Natural killer cell (primary cell): ENCODE results near the gene VMAC. TPM values are rescaled to one million over a fixed set of nuclear protein-coding genes. Genes with fewer than 3 reads are reported as not detected.

Source experiments
- ATAC-seq, 3 donors: fragments of 150-1000 bp in 2 of 3; fragments of 200-7000 bp in 1 of 3; cut with Tn5 transposase; 1 replicate in 1 of 3; 2 replicates in 2 of 3; pipeline ENCODE4 v1.10.0; 2021; ENCODE audit warnings: mild to moderate bottlenecking in 2 of 3, moderate library complexity in 2 of 3
- DNase-seq, 2 donors: peaks; one replicate each; pipeline versions ENCODE4 v3.0.0 to v3.0.0-alpha.2; 2013 to 2021; ENCODE audit warnings: mixed read lengths in 1 of 2
- H3K27ac ChIP-seq: one replicate; pipeline ENCODE4 v1.5.1; 2013; ENCODE audit warnings: mild to moderate bottlenecking, low read length
- H3K27me3 ChIP-seq: one replicate; pipeline ENCODE4 v1.6.1; 2013; ENCODE audit warnings: low read length; ENCODE audit not compliant: control insufficient read depth, insufficient read depth
- H3K36me3 ChIP-seq: one replicate; pipeline ENCODE4 v1.6.1; 2013; ENCODE audit warnings: low read length; ENCODE audit not compliant: control insufficient read depth, insufficient read depth
- H3K4me1 ChIP-seq: one replicate; pipeline ENCODE4 v1.6.1; 2013; ENCODE audit warnings: low read length; ENCODE audit not compliant: control insufficient read depth, insufficient read depth
- H3K4me3 ChIP-seq: one replicate; pipeline ENCODE4 v1.5.1; 2013; ENCODE audit warnings: low read length
- H3K9me3 ChIP-seq: one replicate; pipeline ENCODE4 v1.6.1; 2013; ENCODE audit warnings: low read length; ENCODE audit not compliant: control insufficient read depth, insufficient read depth
- H3K27ac Mint-ChIP-seq, 2 donors: one replicate each; pipeline ENCODE4 v1.8.0; 2022; ENCODE audit warnings: mild to moderate bottlenecking in 2 of 2, mixed read lengths in 2 of 2, moderate library complexity in 1 of 2
- H3K27me3 Mint-ChIP-seq, 2 donors: one replicate each; pipeline ENCODE4 v1.8.0; 2022; ENCODE audit warnings: low read depth in 2 of 2, mixed read lengths in 2 of 2
- H3K36me3 Mint-ChIP-seq: one replicate; pipeline ENCODE4 v1.8.0; 2022; ENCODE audit warnings: mixed read lengths
- H3K4me1 Mint-ChIP-seq, 2 donors: one replicate each; pipeline ENCODE4 v1.8.0; 2022; ENCODE audit warnings: mixed read lengths in 2 of 2
- H3K4me3 Mint-ChIP-seq: one replicate; pipeline ENCODE4 v1.8.0; 2022; ENCODE audit warnings: mild to moderate bottlenecking, moderate library complexity, mixed read lengths
- H3K9me3 Mint-ChIP-seq, 2 donors: one replicate each; pipeline ENCODE4 v1.8.0; 2022; ENCODE audit warnings: mixed read lengths in 2 of 2
- CTCF ChIP-seq: fragments of 200-600 bp; IDR thresholded peaks from one replicate; pipeline ENCODE4 v1.8.0; 2022; ENCODE audit warnings: antibody characterized with exemption
- WGBS: methylation state at CpG from one replicate; pipeline ENCODE4 v1.1.7; 2013; ENCODE audit warnings: missing lambda C conversion rate; ENCODE audit not compliant: insufficient coverage; 5-methylcytosine and 5-hydroxymethylcytosine counted together
- intact Hi-C: fragments of 100-400 bp; cut with micrococcal nuclease; formaldehyde crosslinking; loops from one replicate; pipeline ENCODE4 v1.14.2; 2022
- total RNA-seq, 4 donors: library from RNA; stranded (reverse); fragments of 120-200 nt in 1 of 4; gene quantifications; one replicate each; pipeline versions ENCODE4 v1.2.3 to v1.2.4, GENCODE V29; 2013 to 2022

Gene VMAC
- total RNA-seq, 3 donors from 2014 or later (not counting 1 experiment from before 2014, with no cell fraction given) = 21.1 to 26.3 (median 24.2) TPM

- Histone ChIP-seq H3K4me1 (peaks cover 21% of the 10 kb centered on the region), H3K27me3 (no peaks in the 10 kb centered on the region), H3K9me3 (no peaks in the 10 kb centered on the region), H3K4me3 (no peak overlapping the region), H3K27ac (no peak overlapping the region), H3K36me3 (peaks cover 21% of the 10 kb centered on the region)
- DNase-seq (no peak), ATAC-seq (no peak)
- no peak for TF ChIP-seq CTCF
- peaks cover 17 to 35% of the 10 kb centered on the region in 2 donors for H3K4me1 Mint-ChIP-seq
- 94% methylated on average over 13 of the region's 13 CpGs for WGBS
- H3K36me3 Mint-ChIP-seq = no peaks in the 10 kb centered on the region
- intact Hi-C loops = loop anchor here (5.0 kb wide), 2 partner anchors 77 to 1178 kb away; partner anchors contain the start of genes DPP9 and RANBP3
- H3K27ac Mint-ChIP-seq = no peak overlapping the region
- H3K27me3 Mint-ChIP-seq = no peaks in the 10 kb centered on the region
- H3K4me3 Mint-ChIP-seq = no peak overlapping the region
- H3K9me3 Mint-ChIP-seq = no peaks in the 10 kb centered on the region
Measured at GRCh38 chr19:5899728-5900526, 4.7 kb upstream of the VMAC start.

GRCh38 chr19:5900976-5901375 lies 3.7 kb upstream of the VMAC start:
- H3K9me3 Mint-ChIP-seq = no peaks in the 10 kb centered on the region
- no peaks in the 10 kb centered on the region for H3K27me3 Mint-ChIP-seq
- Histone ChIP-seq H3K36me3 (peaks cover 11% of the 10 kb centered on the region), H3K27ac (no peak overlapping the region), H3K27me3 (no peaks in the 10 kb centered on the region), H3K9me3 (no peaks in the 10 kb centered on the region), H3K4me1 (peaks cover 31% of the 10 kb centered on the region), H3K4me3 (no peak overlapping the region)
- DNase-seq (no peak), ATAC-seq (no peak)
- intact Hi-C loops = loop anchor here (5.0 kb wide), 2 partner anchors 76 to 1179 kb away; partner anchors contain the start of genes DPP9 and RANBP3
- H3K36me3 Mint-ChIP-seq = no peaks in the 10 kb centered on the region
- peaks cover 17 to 37% of the 10 kb centered on the region in 2 donors for H3K4me1 Mint-ChIP-seq
- 92% methylated on average over 8 of the region's 8 CpGs for whole genome bisulfite sequencing
- H3K4me3 Mint-ChIP-seq = peak overlapping the region; percentile 21
- H3K27ac Mint-ChIP-seq = peak overlapping the region in 1 of 2 donors; percentile 71
- no peak for TF ChIP-seq CTCF

- H3K36me3 ChIP-seq = no peaks in the 10 kb centered on the region
- peak overlapping the region; percentile 97 for H3K4me3 ChIP-seq
- H3K4me1 Mint-ChIP-seq = peaks cover 23 to 42% of the 10 kb centered on the region in 2 donors
- intact Hi-C loops = loop anchor here (5.0 kb wide), 2 partner anchors 74 to 1181 kb away; partner anchors contain the start of genes DPP9 and RANBP3
- peak overlapping the region; percentile 100 for H3K4me3 Mint-ChIP-seq
- WGBS = under 1% methylated on average over 27 of the region's 27 CpGs
- no peaks in the 10 kb centered on the region for H3K27me3 Mint-ChIP-seq
- H3K36me3 Mint-ChIP-seq = no peaks in the 10 kb centered on the region
- TF ChIP-seq CTCF = no peak
- no peaks in the 10 kb centered on the region for H3K27me3 ChIP-seq
- H3K9me3 Mint-ChIP-seq = no peaks in the 10 kb centered on the region
- ATAC-seq = no peak
- H3K27ac ChIP-seq = peak overlapping the region; percentile 93
- H3K27ac Mint-ChIP-seq = peak overlapping the region; percentile 98 to 99
- no peaks in the 10 kb centered on the region for H3K9me3 ChIP-seq
- H3K4me1 ChIP-seq = peaks cover 35% of the 10 kb centered on the region
- DNase-seq = peak in 1 of 2 donors; percentile 24
Measured at GRCh38 chr19:5903056-5903623, 1.5 kb upstream of the VMAC start.
